GM12892 (cell line): ENCODE results near the gene TRIM16.
"Not testable (repeated sequence)": the region's sequence is repeated elsewhere in the genome, so short reads cannot be mapped to it uniquely, and the experiment has no call there.

Experiments used
- DNase-seq: peaks from one replicate; pipeline ENCODE4 v3.0.0; 2011; ENCODE audit not compliant: insufficient read length
- FAIRE-seq: peaks from 2 replicates; lab custom pipeline; 2011; peaks lifted over from hg19 to GRCh38; lab: Jason Lieb, UNC
- POLR2A ChIP-seq: IDR thresholded peaks from 2 replicates; pipeline ENCODE4 v1.6.1; 2011; ENCODE audit warnings: low read depth, low read length, control low read depth
- POLR2AphosphoS5 ChIP-seq: IDR thresholded peaks from 2 replicates; pipeline ENCODE4 v1.6.1; 2011; ENCODE audit warnings: low read depth, low read length, control low read depth
- TAF1 ChIP-seq: IDR thresholded peaks from 2 replicates; pipeline ENCODE4 v1.6.1; 2011; ENCODE audit warnings: low read depth, mild to moderate bottlenecking, control low read depth, low read length, borderline replicate concordance

Gene TRIM16

GRCh38 chr17:15650741-15651582 lies 33.1 kb downstream of the TRIM16 start:
- FAIRE-seq = no peak
- DNase-seq = no peak
- TF ChIP-seq TAF1 (no peak), POLR2A (no peak), POLR2AphosphoS5 (no peak)

DNA sequence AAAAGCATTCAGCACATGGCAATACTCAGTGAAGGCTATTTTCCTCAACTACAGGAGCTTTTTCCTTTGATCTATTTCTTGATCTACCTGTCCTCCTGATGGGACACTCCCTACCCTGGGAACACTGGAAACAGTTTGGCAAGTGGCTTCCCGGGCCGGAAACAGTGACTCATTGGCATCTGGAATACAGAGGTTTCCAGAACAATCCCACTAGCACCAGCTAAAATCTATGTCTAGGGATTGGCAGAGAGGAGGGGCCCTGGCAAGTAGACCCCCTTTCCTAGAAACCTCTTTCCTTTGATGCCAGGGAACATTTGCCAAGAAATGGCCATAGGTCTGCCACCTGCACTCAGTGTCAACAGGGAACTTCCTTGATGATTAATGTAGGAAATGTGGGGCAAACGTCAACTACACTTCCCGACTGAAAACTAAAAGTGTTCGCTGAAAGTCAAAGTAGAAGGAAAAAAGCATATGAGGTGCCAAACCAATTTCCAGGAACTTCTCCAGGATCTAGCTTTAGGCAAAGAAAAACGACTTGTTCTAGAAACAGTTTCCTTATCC lies 34.2 kb downstream of the TRIM16 start:
- FAIRE-seq = no peak

GRCh38 chr17:15648386-15648785 lies 35.7 kb downstream of the TRIM16 start:
- no peak for TF ChIP-seq TAF1
- TF ChIP-seq POLR2A = no peak
- no peak for TF ChIP-seq POLR2AphosphoS5
- FAIRE-seq (no peak), DNase-seq (no peak)

More for the DNA sequence above, 34.2 kb downstream of the TRIM16 start:
- no peak for TF ChIP-seq POLR2A
- no peak for TF ChIP-seq POLR2AphosphoS5
- no peak for TF ChIP-seq TAF1
- no peak for DNase-seq

- not testable (repeated sequence) for FAIRE-seq, DNase-seq
These were observed 38.2 kb downstream of the TRIM16 start for GRCh38 chr17:15645942-15646312.

GRCh38 chr17:15645099-15645941 lies 38.8 kb downstream of the TRIM16 start:
- not testable (repeated sequence) for DNase-seq, FAIRE-seq

GRCh38 chr17:15642505-15643251 lies 41.4 kb downstream of the TRIM16 start:
- not testable (repeated sequence) for FAIRE-seq, DNase-seq

DNA sequence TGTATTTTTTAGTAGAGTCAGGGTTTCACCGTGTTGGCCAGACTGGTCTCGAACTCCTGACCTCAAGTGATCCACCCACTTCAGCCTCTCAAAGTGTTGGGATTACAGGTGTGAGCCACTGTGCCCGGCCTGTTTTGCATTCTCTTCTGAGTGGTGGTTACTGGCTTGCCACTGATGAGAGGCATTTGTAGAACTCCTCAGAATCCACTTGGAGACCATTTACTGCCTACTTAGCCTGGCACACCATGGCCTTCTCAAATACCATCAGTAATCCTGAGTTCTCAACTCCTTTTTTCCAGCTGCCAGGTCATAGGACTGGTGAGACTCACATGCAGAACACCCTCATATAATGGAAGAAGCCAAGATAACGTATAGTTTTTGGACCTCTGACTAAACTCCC lies 42.1 kb downstream of the TRIM16 start:
- FAIRE-seq, DNase-seq: not testable (repeated sequence)

- DNase-seq, FAIRE-seq: not testable (repeated sequence)
These were observed 53.1 kb downstream of the TRIM16 start for GRCh38 chr17:15630930-15631453.

DNA sequence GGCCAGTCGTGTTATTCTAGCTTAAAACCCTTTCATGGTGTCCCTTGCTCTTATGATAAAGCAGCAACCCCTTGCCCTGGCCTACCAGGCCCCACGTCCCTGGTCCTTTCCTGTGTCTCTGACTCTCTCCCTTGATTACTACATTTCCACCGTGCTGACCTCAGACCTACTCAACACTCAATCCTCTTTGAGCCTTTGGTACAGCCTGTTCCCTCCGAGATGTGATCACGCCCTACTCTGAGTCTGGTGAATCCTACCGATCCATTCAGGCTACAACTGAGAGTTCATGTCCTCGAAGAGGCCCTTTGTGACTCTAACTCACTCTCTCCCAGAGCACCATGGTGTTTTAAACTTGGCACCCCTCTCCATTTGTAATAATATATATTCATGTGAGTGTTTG lies 54.1 kb downstream of the TRIM16 start:
- FAIRE-seq, DNase-seq: not testable (repeated sequence)

GRCh38 chr17:15623661-15624209 lies 60.4 kb downstream of the TRIM16 start:
- not testable (repeated sequence) for FAIRE-seq, DNase-seq

GRCh38 chr17:15623255-15623654 lies 60.9 kb downstream of the TRIM16 start:
- FAIRE-seq = not testable (repeated sequence)

DNA sequence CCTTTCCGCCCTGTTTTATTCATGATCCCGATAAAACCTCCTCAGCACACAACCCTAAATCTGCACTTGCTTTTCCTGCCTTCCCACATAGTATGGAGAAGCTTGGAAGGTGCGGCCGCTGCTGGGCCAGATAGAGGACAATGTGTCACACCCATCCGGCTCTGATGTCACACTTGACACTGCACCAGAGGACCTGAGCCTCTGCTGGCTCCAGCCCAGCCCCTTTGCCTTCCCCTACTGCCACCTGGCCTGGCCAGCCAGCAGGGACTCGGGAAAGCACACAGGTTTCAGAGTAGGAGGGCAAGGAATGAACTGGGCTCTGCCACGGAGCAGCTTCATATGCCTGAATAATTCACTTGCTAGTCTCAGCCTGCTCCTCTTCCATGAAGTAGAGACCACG lies 62.0 kb downstream of the TRIM16 start:
- FAIRE-seq, DNase-seq: not testable (repeated sequence)

More at GRCh38 chr17:15623255-15623654, 60.9 kb downstream of the TRIM16 start:
- DNase-seq = not testable (repeated sequence)

DNA sequence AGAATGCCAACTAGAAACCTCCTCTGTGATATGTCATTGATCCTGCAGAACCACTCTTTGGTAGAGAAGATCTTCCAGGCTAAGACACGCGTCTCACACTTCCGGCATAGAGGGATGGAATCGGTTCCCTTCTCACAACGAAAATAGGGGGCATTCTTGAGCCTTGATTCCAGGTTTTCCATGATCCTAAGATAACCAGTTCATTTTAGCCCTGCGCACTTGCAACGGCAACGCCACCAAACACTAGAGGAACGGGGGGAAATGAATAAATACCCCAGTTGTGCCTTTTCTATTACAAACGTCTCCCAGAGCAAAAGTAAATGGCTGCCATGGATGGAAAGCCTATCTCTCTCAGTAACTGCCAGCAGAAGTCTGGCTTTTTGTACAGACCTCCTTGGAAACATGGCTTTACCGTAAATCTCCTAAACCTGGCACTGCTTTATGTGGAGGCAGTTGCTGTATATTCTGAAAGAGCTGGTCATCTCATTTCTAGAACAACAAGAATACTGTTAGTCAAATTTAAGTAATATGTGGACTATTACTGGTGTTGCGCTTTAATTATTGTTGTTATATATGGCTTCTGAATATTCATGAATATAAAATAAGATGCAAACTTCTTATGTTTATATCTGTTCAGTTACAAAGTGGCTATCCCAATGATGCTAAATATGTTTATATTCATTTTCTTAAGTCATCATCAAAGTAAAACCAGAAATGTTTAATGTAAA lies 64.6 kb downstream of the TRIM16 start, which contains the start of gene FBXW10B:
Gene FBXW10B, minus strand, starts transcription at position 374 of the 728 bp plus-strand sequence. Its CDS starts 192 bp downstream, at position 182.
- not testable (repeated sequence) for FAIRE-seq, DNase-seq

DNA sequence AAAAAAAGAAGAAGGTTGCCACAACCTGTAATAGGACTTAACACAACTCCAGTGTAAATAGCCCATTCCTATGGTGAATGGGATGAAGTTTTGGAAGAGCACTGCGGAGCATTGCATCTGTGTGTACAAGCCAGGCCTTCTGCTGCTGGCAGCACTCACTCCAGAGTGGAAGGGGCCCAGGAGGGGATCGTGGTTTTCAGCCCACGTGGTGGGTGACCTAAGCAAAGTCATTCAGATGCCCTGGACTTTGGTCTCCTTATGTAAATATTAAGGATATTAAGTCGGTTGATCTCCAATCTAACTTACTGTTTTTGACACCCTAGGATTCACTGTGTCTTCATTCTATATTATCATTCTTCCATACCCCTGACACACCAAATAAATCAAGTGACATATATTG lies 67.3 kb downstream of the TRIM16 start:
- FAIRE-seq, DNase-seq: not testable (repeated sequence)

DNA sequence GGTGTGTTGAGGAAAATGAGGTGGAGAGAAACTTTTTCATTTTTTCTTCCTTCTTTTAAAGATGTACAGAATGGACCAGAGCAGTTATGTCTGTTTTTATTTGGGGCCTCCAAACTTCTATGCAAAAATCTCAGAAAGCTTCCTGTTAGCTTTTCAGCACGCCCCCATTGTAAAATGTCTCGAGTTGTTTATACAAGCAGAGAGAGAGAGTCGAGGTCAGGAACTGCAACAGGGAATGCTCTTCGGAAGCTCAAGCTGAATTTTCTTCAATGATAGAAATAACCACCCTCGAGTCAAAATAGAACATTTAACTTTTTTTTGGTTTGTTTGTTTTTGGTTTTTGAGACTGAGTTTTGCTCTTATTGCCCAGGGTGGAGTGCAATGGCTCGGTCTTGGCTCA lies 68.3 kb downstream of the TRIM16 start:
- not testable (repeated sequence) for FAIRE-seq, DNase-seq

DNA sequence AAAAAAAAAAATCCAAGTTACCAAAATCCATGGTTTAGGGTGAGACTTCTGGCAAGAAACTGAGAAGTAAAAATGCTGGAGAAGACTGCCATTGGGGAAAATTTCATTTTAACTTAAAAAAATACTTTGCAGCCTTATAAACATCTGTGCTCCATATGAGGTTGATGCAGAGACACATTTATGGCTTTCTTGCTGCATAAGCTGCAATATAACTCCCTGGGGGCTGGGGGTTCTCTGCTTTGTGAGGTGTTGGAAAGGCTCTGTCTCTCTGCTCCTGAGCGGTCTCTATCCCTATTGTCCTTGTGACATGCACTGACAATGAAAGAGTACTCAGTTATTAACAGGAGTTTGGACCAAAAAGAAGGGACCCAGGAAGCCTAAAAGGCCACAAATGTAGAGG lies 71.0 kb downstream of the TRIM16 start:
- DNase-seq, FAIRE-seq: not testable (repeated sequence)

DNA sequence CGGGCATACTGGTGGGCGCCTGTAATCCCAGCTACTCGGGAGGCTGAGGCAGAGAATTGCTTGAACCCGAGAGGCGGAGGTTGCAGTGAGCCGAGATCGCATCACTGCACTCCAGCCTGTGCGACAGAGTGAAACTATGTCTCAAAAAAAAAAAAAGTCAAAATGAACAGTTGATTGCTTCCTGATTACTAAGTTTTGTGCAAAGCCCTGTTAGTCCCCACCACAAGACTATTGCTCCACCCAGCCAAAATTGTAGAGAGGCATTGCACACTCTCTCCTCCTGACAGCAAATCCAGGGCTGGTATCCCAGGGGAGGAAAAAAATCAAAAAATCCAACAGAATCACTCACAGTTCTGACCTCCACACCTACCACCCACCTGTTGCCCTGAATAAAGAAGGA lies 91.2 kb downstream of the TRIM16 start:
- not testable (repeated sequence) for DNase-seq, FAIRE-seq
